Stimulated activated naive CD8-positive, alpha-beta T cell treated with anti-CD3 and anti-CD28 coated beads, Interleukin-15, amount 100 ng/mL, for 72 hours (primary cell): ENCODE data around the gene MKI67.
A peak's percentile ranks its signal among the peaks of the same experiment; 100 is the strongest.

Source experiments
- ATAC-seq: fragments of 150-1000 bp; cut with Tn5 transposase; 2 replicates; pipeline ENCODE4 v1.10.0; 2021; ENCODE audit warnings: mild to moderate bottlenecking, moderate library complexity
- DNase-seq, 2 donors: peaks; one replicate each; pipeline ENCODE4 v3.0.0; 2021 to 2022
- H3K27ac Mint-ChIP-seq, 2 donors: one replicate each; pipeline ENCODE4 v1.8.0; 2022; ENCODE audit warnings: mild to moderate bottlenecking in 2 of 2, mixed read lengths in 2 of 2, moderate library complexity in 2 of 2
- H3K27me3 Mint-ChIP-seq: one replicate; pipeline ENCODE4 v1.8.0; 2022; ENCODE audit warnings: mixed read lengths
- H3K4me1 Mint-ChIP-seq: one replicate; pipeline ENCODE4 v1.8.0; 2022; ENCODE audit warnings: mild to moderate bottlenecking, mixed read lengths
- H3K4me3 Mint-ChIP-seq, 2 donors: one replicate each; pipeline ENCODE4 v1.8.0; 2022; ENCODE audit warnings: mild to moderate bottlenecking in 2 of 2, mixed read lengths in 2 of 2, moderate library complexity in 1 of 2
- H3K9me3 Mint-ChIP-seq, 2 donors: one replicate each; pipeline ENCODE4 v1.8.0; 2022; ENCODE audit warnings: mixed read lengths in 2 of 2

MKI67 gene

DNA sequence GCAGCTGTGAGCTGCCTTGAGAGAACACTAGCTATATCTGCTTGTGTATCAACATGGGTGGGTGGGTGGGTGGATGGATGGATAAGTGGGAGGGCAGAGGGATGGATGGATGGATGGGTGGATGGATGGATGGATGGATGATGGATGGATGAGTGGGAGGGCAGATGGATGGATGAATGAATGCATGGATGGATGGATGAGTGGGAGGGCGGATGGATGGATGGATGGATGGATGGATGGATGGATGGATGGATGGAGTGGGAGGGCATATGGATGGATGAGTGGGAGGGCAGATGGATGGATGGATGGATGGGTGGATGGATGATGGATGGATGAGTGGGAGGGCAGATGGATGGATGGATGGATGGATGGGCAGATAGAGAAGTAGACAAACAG lies 76.1 kb downstream of the MKI67 start:
- no peak for ATAC-seq
- Mint-ChIP-seq H3K9me3 (no peaks in the 10 kb centered on the region), H3K4me1 (peaks cover 64% of the 10 kb centered on the region)

DNA sequence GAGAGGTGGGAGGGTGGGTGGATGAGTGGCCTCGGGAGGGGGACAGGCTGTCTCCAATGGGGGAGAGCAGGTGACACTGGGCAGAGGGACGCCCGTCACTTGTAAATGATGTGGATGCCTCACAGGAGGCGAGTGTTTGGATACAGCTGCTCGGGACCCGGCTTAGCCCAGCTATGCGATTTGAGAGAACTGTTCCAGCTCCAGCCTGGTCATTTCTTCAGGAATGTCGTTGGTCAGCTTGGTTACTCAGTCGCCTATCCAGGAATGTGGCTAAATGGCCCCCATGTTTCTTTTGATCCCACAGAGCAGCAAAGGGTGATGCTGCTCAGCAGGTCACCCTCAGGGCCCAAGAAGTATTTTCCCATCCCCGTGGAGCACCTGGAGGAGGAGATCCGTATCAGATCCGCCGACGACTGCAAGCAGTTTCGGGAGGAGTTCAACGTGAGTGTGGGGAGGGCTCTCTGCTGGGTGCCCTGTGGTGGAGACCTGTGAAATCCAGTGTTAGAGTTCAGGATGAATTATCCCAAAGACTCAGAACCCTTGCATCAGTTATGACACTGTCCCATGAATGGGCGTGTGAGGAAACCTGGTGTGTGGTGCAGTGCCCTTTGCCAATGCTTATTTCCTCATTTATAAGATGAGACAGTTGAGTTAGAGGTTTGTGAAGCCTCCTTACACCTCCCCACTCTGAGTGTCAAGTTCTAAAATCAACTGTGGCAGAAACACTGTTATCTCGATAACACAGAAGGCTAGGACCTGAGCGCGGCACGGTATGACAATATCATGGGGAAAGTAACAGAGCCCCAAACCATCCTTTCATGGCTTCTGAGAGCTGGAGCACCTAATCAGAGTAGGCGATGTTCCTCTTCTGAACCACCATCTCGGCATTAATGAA lies 76.8 kb downstream of the MKI67 start:
- Mint-ChIP-seq H3K4me3 (peak overlapping the region; percentile 90 to 98), H3K9me3 (no peaks in the 10 kb centered on the region), H3K27me3 (no peaks in the 10 kb centered on the region), H3K27ac (no peak overlapping the region), H3K4me1 (peaks cover 63% of the 10 kb centered on the region)
- DNase-seq (no peak), ATAC-seq (no peak)

More for the DNA sequence above, 76.1 kb downstream of the MKI67 start:
- Mint-ChIP-seq H3K27ac (peak overlapping the region in 1 of 2 donors; percentile 8), H3K27me3 (no peaks in the 10 kb centered on the region), H3K4me3 (peak overlapping the region; percentile 12 to 49)
- no peak for DNase-seq

DNA sequence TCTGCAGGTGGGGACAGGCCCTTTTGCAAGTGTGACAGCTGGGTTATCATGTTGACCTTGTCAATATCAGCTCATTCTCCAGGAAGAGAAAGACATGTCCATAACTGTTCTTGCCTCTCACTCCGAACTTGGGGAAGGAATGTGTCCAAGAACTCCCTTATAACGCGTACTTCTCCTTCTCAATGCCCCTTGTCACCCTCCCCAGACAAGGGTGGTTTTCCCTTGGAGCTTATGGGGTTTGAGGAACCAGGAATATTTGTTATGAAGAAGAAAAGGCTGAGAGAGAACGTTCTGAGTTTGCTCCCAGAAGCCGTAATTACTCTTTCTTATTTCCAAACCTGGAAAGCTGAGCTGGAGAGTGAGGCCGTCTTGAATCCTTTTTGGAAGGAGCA lies 77.4 kb downstream of the MKI67 start:
- no peak for DNase-seq
- no peaks in the 10 kb centered on the region for H3K27me3 Mint-ChIP-seq
- peak overlapping the region; percentile 42 to 57 for H3K27ac Mint-ChIP-seq
- peak overlapping the region; percentile 90 to 98 for H3K4me3 Mint-ChIP-seq
- ATAC-seq = no peak
- H3K4me1 Mint-ChIP-seq = peaks cover 63% of the 10 kb centered on the region
- H3K9me3 Mint-ChIP-seq = no peaks in the 10 kb centered on the region

DNA sequence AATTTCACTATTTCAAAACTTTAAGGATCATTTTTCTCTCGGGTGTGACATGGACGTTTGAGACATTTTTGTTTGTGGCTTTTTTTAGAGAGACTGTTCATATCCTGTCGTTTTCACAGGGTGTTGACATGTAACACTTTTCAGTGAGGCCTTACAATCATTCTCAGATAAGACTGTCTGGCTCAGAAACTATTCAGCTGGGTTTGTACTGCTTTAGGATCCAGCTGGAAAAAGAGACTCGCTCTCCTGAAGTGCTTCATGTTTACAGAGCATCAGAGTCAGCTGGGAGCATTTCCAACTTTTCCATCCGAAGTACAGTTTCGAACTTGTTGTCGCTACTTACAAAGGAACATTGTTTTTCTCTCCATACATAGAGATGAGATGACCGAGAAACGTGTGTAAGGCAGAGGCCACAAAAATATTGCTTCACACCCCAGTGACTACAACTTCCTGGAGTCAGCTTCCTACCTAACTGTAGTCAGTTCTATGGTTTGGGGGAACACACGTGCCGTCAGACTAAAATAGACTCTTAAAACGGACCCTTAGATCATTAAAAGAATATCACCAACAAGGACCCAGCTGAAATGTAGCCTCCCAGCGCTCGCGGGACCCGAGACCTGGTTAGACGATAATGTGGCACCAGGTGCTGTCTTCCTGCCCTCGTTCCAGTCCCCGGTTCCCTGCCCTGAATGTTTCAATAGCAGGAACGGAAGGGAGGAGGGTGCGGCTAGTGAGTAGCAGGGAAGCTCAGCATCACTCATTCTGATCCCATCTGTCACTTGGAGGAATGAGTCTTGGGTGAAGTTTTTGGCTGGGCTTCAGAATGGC lies 78.0 kb downstream of the MKI67 start:
- Mint-ChIP-seq H3K4me3 (peak overlapping the region; percentile 90 to 98), H3K9me3 (no peaks in the 10 kb centered on the region), H3K4me1 (peaks cover 63% of the 10 kb centered on the region), H3K27ac (peak overlapping the region; percentile 96 to 97), H3K27me3 (no peaks in the 10 kb centered on the region)
- peak in 1 of 2 donors; percentile 37 for DNase-seq
- ATAC-seq = peak; percentile 60

DNA sequence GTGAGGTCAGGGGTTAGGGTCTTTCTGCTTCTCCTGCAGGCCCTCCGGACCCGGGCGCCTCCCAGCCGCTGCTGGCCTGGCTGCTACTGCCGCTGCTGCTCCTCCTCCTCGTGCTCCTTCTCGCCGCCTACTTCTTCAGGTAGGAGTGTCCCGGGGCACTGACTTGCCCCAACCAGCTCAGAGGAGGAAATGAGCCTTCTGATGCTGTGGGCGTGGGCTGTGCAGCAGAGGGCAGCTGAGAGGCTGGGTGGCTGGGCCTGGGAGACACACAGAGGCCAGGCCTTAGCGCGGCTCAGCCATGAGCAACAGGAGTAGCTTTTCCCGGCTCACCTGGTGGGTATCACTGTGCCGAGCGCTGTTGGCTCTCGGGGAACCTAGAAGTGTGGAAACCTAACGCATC lies 78.9 kb downstream of the MKI67 start:
- peak; percentile 98 for ATAC-seq
- H3K27me3 Mint-ChIP-seq = no peaks in the 10 kb centered on the region
- DNase-seq = peak; percentile 78 to 88
- no peaks in the 10 kb centered on the region for H3K9me3 Mint-ChIP-seq
- peak overlapping the region; percentile 96 to 97 for H3K27ac Mint-ChIP-seq
- peak overlapping the region; percentile 90 to 98 for H3K4me3 Mint-ChIP-seq
- H3K4me1 Mint-ChIP-seq = peaks cover 64% of the 10 kb centered on the region

DNA sequence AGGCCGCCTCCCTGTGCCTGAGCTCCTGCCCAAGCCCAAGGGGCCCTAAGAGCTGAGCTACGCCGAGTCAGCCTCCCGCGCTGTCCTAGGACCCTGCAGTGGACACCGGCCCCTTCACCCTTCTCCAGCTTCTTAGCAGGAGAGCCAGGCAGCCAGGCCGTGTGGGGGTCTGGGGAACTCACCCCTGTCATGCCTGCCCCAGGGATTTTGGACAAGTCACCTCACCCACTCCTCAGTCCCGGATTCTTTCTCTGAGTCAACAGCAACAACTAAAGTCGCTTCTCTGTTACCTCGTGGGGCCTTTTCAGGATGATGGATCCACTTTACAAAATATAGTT lies 79.3 kb downstream of the MKI67 start:
- no peak for DNase-seq
- H3K4me1 Mint-ChIP-seq = peaks cover 67% of the 10 kb centered on the region
- no peaks in the 10 kb centered on the region for H3K9me3 Mint-ChIP-seq
- H3K27ac Mint-ChIP-seq = peak overlapping the region; percentile 96 to 97
- ATAC-seq = peak; percentile 11
- peak overlapping the region; percentile 90 to 98 for H3K4me3 Mint-ChIP-seq
- H3K27me3 Mint-ChIP-seq = no peaks in the 10 kb centered on the region
